ENCODE data around the gene CIC.
A peak's percentile ranks its signal among the peaks of the same experiment; 100 is the strongest.
"Not testable (repeated sequence)": the region's sequence is repeated elsewhere in the genome, so short reads cannot be mapped to it uniquely, and the experiment has no call there.

CIC gene

GRCh38 chr19:42255766-42256745 is 13.0 kb upstream of the CIC start:
- DNase-seq, result no peak

GRCh38 chr19:42257842-42258241 is 11.2 kb upstream of the CIC start:
- not testable (repeated sequence) for DNase-seq

GRCh38 chr19:42261763-42262162 is 7.3 kb upstream of the CIC start:
- DNase-seq, result no peak

- not testable (repeated sequence) for DNase-seq
These were observed 2.9 kb upstream of the CIC start for GRCh38 chr19:42266105-42266504.

GRCh38 chr19:42266928-42267603 is 2.0 kb upstream of the CIC start:
- DNase-seq, result not testable (repeated sequence)

- DNase-seq, result no peak
These were observed 1.4 kb upstream of the CIC start for GRCh38 chr19:42267644-42268141.

GRCh38 chr19:42268142-42268703 is 829 bp upstream of the CIC start:
- peak; percentile 100 for DNase-seq

GRCh38 chr19:42269478-42270345 is 660 bp downstream of the CIC start:
- DNase-seq, result no peak

- peak; percentile 81 for DNase-seq
These were observed 1.4 kb downstream of the CIC start for GRCh38 chr19:42270346-42271044.

- DNase-seq, result no peak
These were observed 2.0 kb downstream of the CIC start for GRCh38 chr19:42271045-42271419.

- DNase-seq, result no peak
These were observed 2.9 kb downstream of the CIC start for GRCh38 chr19:42271861-42272534.

GRCh38 chr19:42272535-42272897 is 3.5 kb downstream of the CIC start:
- no peak for DNase-seq

GRCh38 chr19:42272989-42273406 is 3.9 kb downstream of the CIC start:
- no peak for DNase-seq

GRCh38 chr19:42273407-42274064 is 4.5 kb downstream of the CIC start:
- DNase-seq, result no peak

GRCh38 chr19:42274065-42274682 is 5.1 kb downstream of the CIC start:
- no peak for DNase-seq

GRCh38 chr19:42275103-42275502 is 6.1 kb downstream of the CIC start:
- DNase-seq, result no peak

GRCh38 chr19:42275517-42275916 is 6.5 kb downstream of the CIC start:
- no peak for DNase-seq

- DNase-seq, result no peak
These were observed 7.2 kb downstream of the CIC start for GRCh38 chr19:42276284-42276683.

GRCh38 chr19:42276821-42277220 is 7.8 kb downstream of the CIC start:
- peak; percentile 84 for DNase-seq

GRCh38 chr19:42277821-42278451 is 8.9 kb downstream of the CIC start:
- no peak for DNase-seq
